IMR-90 (cell line): Measurements from ENCODE around the gene EFHD1. TPM values are rescaled to one million over a fixed set of nuclear protein-coding genes. Genes with fewer than 3 reads are reported as not detected.

Source experiments
- ATAC-seq: fragments of 200-7000 bp; cut with Tn5 transposase; 2 replicates; pipeline ENCODE4 v1.9.1; 2020; ENCODE audit warnings: low read depth, mild to moderate bottlenecking, moderate library complexity
- BruUV-seq: library from RNA; stranded (reverse); fragments of 400-500 nt; replicated peaks from 2 replicates; lab custom pipeline; 2021; lab: Mats Ljungman, UMichigan
- CTCF ChIA-PET: fragments of 300-600 bp; formaldehyde crosslinking; extraction: SDS; loops from one replicate; lab custom pipeline; 2021; ENCODE audit warnings: antibody characterized with exemption; lab: Yijun Ruan, JAX
- POLR2A ChIA-PET: fragments of 300-600 bp; sonication (Branson Sonifier 250); formaldehyde crosslinking; loops from one replicate; lab custom pipeline; 2022; ENCODE audit warnings: antibody characterized with exemption; ENCODE audit not compliant: unreplicated experiment; lab: Charles Lee
- DNase-seq: peaks from one replicate; pipeline ENCODE4 v3.0.0; 2013
- H2AFZ ChIP-seq: replicated peaks from 2 replicates; pipeline ENCODE3; 2013; ENCODE audit warnings: low read length, mild to moderate bottlenecking; ENCODE audit not compliant: poor library complexity
- H2AK5ac ChIP-seq: 2 replicates; pipeline ENCODE4 v1.6.1; 2013; ENCODE audit warnings: low read depth, low read length, inconsistent platforms
- H2AK9ac ChIP-seq: replicated peaks from 2 replicates; pipeline ENCODE3; 2013; ENCODE audit warnings: mild to moderate bottlenecking, low read depth, low read length, moderate library complexity; ENCODE audit not compliant: poor library complexity
- H2BK120ac ChIP-seq: 2 replicates; pipeline ENCODE4 v1.6.1; 2013; ENCODE audit warnings: low read depth, low read length, inconsistent platforms
- H2BK15ac ChIP-seq: 3 replicates; pipeline ENCODE4 v1.6.1; 2013; ENCODE audit warnings: low read depth, low read length, inconsistent platforms
- H2BK20ac ChIP-seq: 2 replicates; pipeline ENCODE4 v1.6.1; 2013; ENCODE audit warnings: low read depth, mild to moderate bottlenecking, inconsistent platforms, low read length, moderate library complexity
- H2BK5ac ChIP-seq: 2 replicates; pipeline ENCODE4 v1.6.1; 2013; ENCODE audit warnings: mild to moderate bottlenecking, low read depth, low read length, inconsistent platforms; ENCODE audit not compliant: poor library complexity, severe bottlenecking
- H3K14ac ChIP-seq: replicated peaks from 2 replicates; pipeline ENCODE4 v1.6.1; 2013; ENCODE audit warnings: low read depth, low read length, inconsistent platforms
- H3K18ac ChIP-seq: 2 replicates; pipeline ENCODE4 v1.6.1; 2013; ENCODE audit warnings: low read depth, low read length, control low read depth
- H3K23ac ChIP-seq: 2 replicates; pipeline ENCODE4 v1.6.1; 2013; ENCODE audit warnings: low read depth, low read length, inconsistent platforms
- H3K27ac ChIP-seq: 2 replicates; pipeline ENCODE4 v1.5.1; 2013; ENCODE audit warnings: mild to moderate bottlenecking, control low read depth, low read length; ENCODE audit not compliant: insufficient read depth
- H3K27me3 ChIP-seq: 2 replicates; pipeline ENCODE4 v1.6.1; 2013; ENCODE audit warnings: low read length; ENCODE audit not compliant: control insufficient read depth, insufficient read depth
- H3K36me3 ChIP-seq: 2 replicates; pipeline ENCODE4 v1.6.1; 2013; ENCODE audit warnings: low read length, mixed read lengths; ENCODE audit not compliant: control insufficient read depth, insufficient read depth
- H3K4ac ChIP-seq: 2 replicates; pipeline ENCODE4 v1.6.1; 2013; ENCODE audit warnings: low read depth, low read length, inconsistent platforms
- H3K4me1 ChIP-seq: 2 replicates; pipeline ENCODE4 v1.6.1; 2013; ENCODE audit warnings: low read length, mixed read lengths; ENCODE audit not compliant: control insufficient read depth, insufficient read depth
- H3K4me2 ChIP-seq: 2 replicates; pipeline ENCODE4 v1.6.1; 2013; ENCODE audit warnings: low read depth, mild to moderate bottlenecking, control low read depth, low read length, moderate library complexity
- H3K4me3 ChIP-seq: 2 replicates; pipeline ENCODE4 v1.5.1; 2013; ENCODE audit warnings: low read depth, mild to moderate bottlenecking, control low read depth, low read length, moderate library complexity; ENCODE audit not compliant: insufficient read depth
- H3K56ac ChIP-seq: 2 replicates; pipeline ENCODE4 v1.6.1; 2013; ENCODE audit warnings: low read length, inconsistent platforms; ENCODE audit not compliant: insufficient read depth; ENCODE audit errors: extremely low read depth
- H3K79me1 ChIP-seq, 2 experiments: 2 replicates each; pipeline ENCODE4 v1.6.1; 2013; ENCODE audit warnings: low read length in 2 of 2, inconsistent platforms in 1 of 2, low read depth in 1 of 2
- H3K9ac ChIP-seq: 2 replicates; pipeline ENCODE4 v1.6.1; 2013; ENCODE audit warnings: low read depth, low read length, control low read depth
- H3K9me1 ChIP-seq: 2 replicates; pipeline ENCODE4 v1.6.1; 2013; ENCODE audit warnings: low read length, inconsistent platforms; ENCODE audit not compliant: insufficient read depth
- H3K9me3 ChIP-seq: 2 replicates; pipeline ENCODE4 v1.6.1; 2013; ENCODE audit warnings: low read length; ENCODE audit not compliant: control insufficient read depth, insufficient read depth
- H4K20me1 ChIP-seq: 2 replicates; pipeline ENCODE4 v1.6.1; 2013; ENCODE audit warnings: low read length, inconsistent platforms; ENCODE audit not compliant: insufficient read depth
- H4K5ac ChIP-seq: 2 replicates; pipeline ENCODE4 v1.6.1; 2013; ENCODE audit warnings: mild to moderate bottlenecking, low read depth, low read length, control low read depth
- H4K8ac ChIP-seq, 2 experiments: 2 replicates each; pipeline ENCODE4 v1.6.1; 2013; ENCODE audit warnings: low read depth in 2 of 2, low read length in 2 of 2, control low read depth in 1 of 2, inconsistent platforms in 1 of 2
- H4K91ac ChIP-seq: 2 replicates; pipeline ENCODE4 v1.6.1; 2013; ENCODE audit warnings: low read depth, low read length, inconsistent platforms; ENCODE audit not compliant: insufficient read depth
- BHLHE40 ChIP-seq: fragments of 150-350 bp; IDR thresholded peaks from 2 replicates; pipeline ENCODE4 v1.6.1; 2016; ENCODE audit warnings: mild to moderate bottlenecking, low read depth, low read length
- CEBPB ChIP-seq: IDR thresholded peaks from 2 replicates; pipeline ENCODE4 v1.6.1; 2012; ENCODE audit warnings: low read depth, low read length, improper control_type of control experiment
- ELK1 ChIP-seq: fragments of 150-350 bp; IDR thresholded peaks from 2 replicates; pipeline ENCODE4 v1.6.1; 2016; ENCODE audit warnings: low read depth, mild to moderate bottlenecking, low read length, moderate library complexity, borderline replicate concordance
- FOS ChIP-seq: fragments of 150-350 bp; IDR thresholded peaks from 2 replicates; pipeline ENCODE4 v1.6.1; 2016; ENCODE audit warnings: low read depth, low read length
- MAFK ChIP-seq: IDR thresholded peaks from 2 replicates; pipeline ENCODE4 v1.6.1; 2012; ENCODE audit warnings: low read depth, low read length, improper control_type of control experiment
- MAZ ChIP-seq: IDR thresholded peaks from 2 replicates; pipeline ENCODE4 v1.6.1; 2012; ENCODE audit warnings: low read depth, mild to moderate bottlenecking, low read length, improper control_type of control experiment, moderate library complexity, borderline replicate concordance
- MXI1 ChIP-seq: IDR thresholded peaks from 2 replicates; pipeline ENCODE4 v1.6.1; 2012; ENCODE audit warnings: low read depth, mild to moderate bottlenecking, low read length, moderate library complexity, borderline replicate concordance
- NFE2L2 ChIP-seq: fragments of 150-350 bp; IDR thresholded peaks from 2 replicates; pipeline ENCODE4 v1.6.1; 2016; ENCODE audit warnings: low read depth, mild to moderate bottlenecking, low read length
- POLR2A ChIP-seq: IDR thresholded peaks from 2 replicates; pipeline ENCODE4 v1.6.1; 2012; ENCODE audit warnings: mild to moderate bottlenecking, low read depth, low read length
- RAD21 ChIP-seq: IDR thresholded peaks from 2 replicates; pipeline ENCODE4 v1.6.1; 2012; ENCODE audit warnings: low read length, improper control_type of control experiment
- SMC3 ChIP-seq: fragments of 150-350 bp; IDR thresholded peaks from 2 replicates; pipeline ENCODE4 v1.6.1; 2016; ENCODE audit warnings: low read depth, mild to moderate bottlenecking, antibody characterized with exemption, low read length, moderate library complexity
- WGBS, 2 experiments: methylation state at CpG; one replicate each; pipeline versions ENCODE4 v1.1.5 to v1.1.7; 2013; ENCODE audit warnings: missing lambda C conversion rate in 2 of 2; ENCODE audit not compliant: insufficient read length in 1 of 2; ENCODE audit errors: extremely low coverage in 2 of 2; 5-methylcytosine and 5-hydroxymethylcytosine counted together
- dilution Hi-C: fragments of 300-500 bp; cut with HindIII; formaldehyde crosslinking; loops from one replicate; pipeline ENCODE4 v1.14.3; 2018; ENCODE audit warnings: low sequenced_read_pairs; ENCODE audit not compliant: unreplicated experiment
- in situ Hi-C: fragments of 300-500 bp; cut with MboI; formaldehyde crosslinking; loops from 3 replicates; pipeline ENCODE4 v1.14.3; 2019; ENCODE audit warnings: low sequenced_read_pairs, inconsistent platforms, mixed read lengths
- intact Hi-C: fragments of 100-400 bp; cut with micrococcal nuclease; formaldehyde crosslinking; loops from 2 replicates; pipeline ENCODE4 v1.10.0; 2022
- polyA plus RNA-seq, 3 experiments: library from polyadenylated mRNA; depleted of rRNA; stranded (reverse); fragments of >200 nt; gene quantifications; 2 replicates each; pipeline ENCODE4 v1.2.3, GENCODE V29; 2012; ENCODE audit warnings: low replicate concordance in 1 of 3
- total RNA-seq: library from RNA; depleted of rRNA; stranded (reverse); fragments of >200 nt; gene quantifications from 2 replicates; pipeline ENCODE4 v1.2.3, GENCODE V29; 2012

EFHD1 gene
- total and polyA plus RNA-seq, 2 of the 4 experiments (the other 2 are of a cell fraction), result 0.27 TPM; not detected in 1

DNA sequence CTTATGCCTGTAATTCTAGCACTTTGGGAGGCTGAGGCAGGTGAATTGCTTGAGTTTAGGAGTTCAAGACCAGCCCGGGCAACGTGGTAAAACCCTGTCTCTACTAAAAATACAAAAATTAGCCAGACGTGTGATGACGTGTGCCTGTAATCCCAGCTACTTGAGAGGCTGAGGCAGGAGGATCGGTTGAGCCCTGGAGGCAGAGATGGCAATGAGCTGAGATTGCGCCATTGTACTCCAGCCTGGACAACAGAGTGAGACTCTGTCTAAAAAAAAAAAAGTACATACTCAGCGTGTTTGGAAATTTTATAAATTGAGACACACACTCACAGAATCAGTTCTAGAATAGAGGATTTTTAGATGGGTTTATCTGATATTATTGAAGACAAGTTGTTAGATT is 46.6 kb downstream of the EFHD1 start:
- Histone ChIP-seq H3K4me3 (no peak overlapping the region), H3K18ac (no peak overlapping the region), H2AK5ac (no peak overlapping the region), H4K91ac (no peak overlapping the region), H2BK5ac (no peak overlapping the region), H4K5ac (no peak overlapping the region), H4K8ac (no peak overlapping the region), H4K20me1 (no peaks in the 10 kb centered on the region), H3K4me1 (no peaks in the 10 kb centered on the region), H3K4me2 (no peak overlapping the region), H3K36me3 (no peaks in the 10 kb centered on the region), H2BK20ac (no peak overlapping the region), H2AK9ac (no peak overlapping the region), H3K56ac (no peak overlapping the region), H3K4ac (no peak overlapping the region), H3K79me1 (no peaks in the 10 kb centered on the region), H3K27ac (no peak overlapping the region), H3K23ac (no peak overlapping the region), H2AFZ (no peak overlapping the region), H2BK15ac (no peak overlapping the region), H3K9me1 (no peaks in the 10 kb centered on the region), H3K27me3 (peaks cover 16% of the 10 kb centered on the region), H3K9me3 (no peaks in the 10 kb centered on the region), H2BK120ac (no peak overlapping the region), H3K9ac (no peak overlapping the region), H3K14ac (no peak overlapping the region)
- intact Hi-C loops (no loop called here), dilution Hi-C loops (no loop called here), in situ Hi-C loops (no loop called here)
- ChIA-PET CTCF (no interaction called here), POLR2A (no interaction called here)
- BruUV-seq, result no TSS peak
- WGBS, 2 experiments, result no CpG with 5 or more reads among the region's 7 CpGs
- no peak for TF ChIP-seq SMC3
- no peak for TF ChIP-seq NFE2L2
- TF ChIP-seq MAFK, result no peak
- no peak for TF ChIP-seq FOS
- no peak for TF ChIP-seq POLR2A
- no peak for TF ChIP-seq MAZ
- no peak for TF ChIP-seq CEBPB
- TF ChIP-seq BHLHE40, result no peak
- TF ChIP-seq MXI1, result no peak
- no peak for TF ChIP-seq RAD21
- no peak for TF ChIP-seq ELK1
- DNase-seq (no peak), ATAC-seq (no peak)
